ENCODE results near the gene PRG2. TPM values are rescaled to one million over a fixed set of nuclear protein-coding genes. Genes with fewer than 3 reads are reported as not detected.
A peak's percentile ranks its signal among the peaks of the same experiment; 100 is the strongest.

The PRG2 gene
- total and polyA plus RNA-seq, 2 of the 13 experiments (the other 11 are each of a cell fraction or from before 2014, with no cell fraction given): not detected

GRCh38 chr11:57409321-57410100, 19.1 kb upstream of the PRG2 start:
- H3K4me2 ChIP-seq (ENCODE audit: low read depth, low read length): no peak overlapping the region
- ChIA-PET POLR2A (no interaction called here), CTCF (ENCODE audit: low intra/inter-chr PET ratio, low total read pairs) (no interaction called here)
- no TSS peak for BruUV-seq (replicated peaks)
- no peak overlapping the region for H3K4me3 ChIP-seq (replicated peaks in 1 of 3; ENCODE audit: insufficient read depth in 1 of 3, low read depth in 2 of 3, low read length in 3 of 3)
- H3K36me3 ChIP-seq (replicated peaks in 1 of 2; ENCODE audit: control insufficient read depth in 1 of 2, insufficient read depth in 2 of 2, low read length in 2 of 2): no peaks in the 10 kb centered on the region
- no peak for DNase-seq (ENCODE audit: low spot score)
- no peaks in the 10 kb centered on the region for H4K20me1 ChIP-seq (ENCODE audit: insufficient read depth, low read length)
- no peaks in the 10 kb centered on the region for H3K9me3 ChIP-seq (ENCODE audit: low read length)
- no peak for FAIRE-seq
- no peak overlapping the region for H3K9ac ChIP-seq (ENCODE audit: insufficient read depth, low read depth, low read length)
- TF ChIP-seq ZNF263 (CRISPR knock-in tag; IDR thresholded peaks at IDR 0.05) (peak; percentile 59), HCFC1 (IDR thresholded peaks at IDR 0.05; ENCODE audit: low read depth, low read length) (no peak), ZNF407 (CRISPR knock-in tag; IDR thresholded peaks at IDR 0.05; ENCODE audit: not compliant biosample characterization) (no peak)
- WGBS (ENCODE audit: low lambda C conversion rate): 44% methylated on average over 16 of the region's 18 CpGs
- H3K4me1 ChIP-seq (ENCODE audit: insufficient read depth, low read length): no peaks in the 10 kb centered on the region
- ATAC-seq: no peak; the same call in 2 of the 3 replicates
- no peak overlapping the region for H2AFZ ChIP-seq (ENCODE audit: low read length)
- H3K27me3 ChIP-seq (ENCODE audit: control insufficient read depth in 1 of 2, insufficient read depth in 2 of 2, low read length in 2 of 2): peaks cover 0 to 6% of the 10 kb centered on the region in 2 experiments; a peak in 2 of 5 replicates
- H3K27ac ChIP-seq (ENCODE audit: extremely low read length, insufficient read depth, low read length): no peak overlapping the region
- in situ Hi-C loops (cut with HindIII; ENCODE audit: extremely low pct_ligation_motif_present, low pct_unique_long_range_greater_than_20kb) (no loop called here), intact Hi-C loops (cut with micrococcal nuclease; ENCODE audit: unreplicated experiment) (no loop called here)
- H3K79me2 ChIP-seq (ENCODE audit: insufficient read depth, low read length): no peaks in the 10 kb centered on the region
